H1 (cell line): ENCODE measurements around the gene HADHB. TPM values are rescaled to one million over a fixed set of nuclear protein-coding genes. Genes with fewer than 3 reads are reported as not detected.

Experiments used
- CTCF ChIA-PET: fragments of 300-600 bp; sonication (Branson Sonifier 250); formaldehyde crosslinking; loops from one replicate; lab custom pipeline; 2021; ENCODE audit not compliant: partially characterized antibody; lab: Charles Lee
- POLR2A ChIA-PET: fragments of 300-600 bp; sonication (Branson Sonifier 250); formaldehyde crosslinking; loops from one replicate; lab custom pipeline; 2021; ENCODE audit warnings: inconsistent platforms; ENCODE audit not compliant: partially characterized antibody; lab: Charles Lee
- DNase-seq, 2 experiments: peaks; one replicate each; pipeline versions ENCODE4 v3.0.0 to v3.0.0-alpha.2; 2010 to 2022; ENCODE audit warnings: low spot score in 2 of 2, low read depth in 1 of 2, mixed read lengths in 1 of 2
- FAIRE-seq: peaks from 2 replicates; lab custom pipeline; 2011; peaks lifted over from hg19 to GRCh38; lab: Jason Lieb, UNC
- H2AFZ ChIP-seq: 2 replicates; pipeline ENCODE4 v1.8.1; 2012; ENCODE audit warnings: low read length, inconsistent platforms
- H2AK5ac ChIP-seq: 2 replicates; pipeline ENCODE4 v1.6.1; 2013; ENCODE audit warnings: low read depth, low read length
- H2BK120ac ChIP-seq: replicated peaks from 2 replicates; pipeline ENCODE3; 2013; ENCODE audit warnings: low read depth, low read length, inconsistent platforms
- H2BK12ac ChIP-seq: 2 replicates; pipeline ENCODE4 v1.6.1; 2013; ENCODE audit warnings: low read depth, low read length
- H2BK15ac ChIP-seq: 2 replicates; pipeline ENCODE4 v1.6.1; 2013; ENCODE audit warnings: low read length
- H2BK20ac ChIP-seq: 2 replicates; pipeline ENCODE4 v1.6.1; 2013; ENCODE audit warnings: low read length
- H2BK5ac ChIP-seq: 2 replicates; pipeline ENCODE4 v1.6.1; 2013; ENCODE audit warnings: low read depth, low read length
- H3K14ac ChIP-seq: 2 replicates; pipeline ENCODE4 v1.6.1; 2013; ENCODE audit warnings: inconsistent platforms; ENCODE audit not compliant: insufficient read length
- H3K18ac ChIP-seq: 2 replicates; pipeline ENCODE4 v1.6.1; 2013; ENCODE audit warnings: low read length; ENCODE audit errors: extremely low read depth
- H3K23ac ChIP-seq: 2 replicates; pipeline ENCODE4 v1.6.1; 2013; ENCODE audit warnings: inconsistent platforms; ENCODE audit not compliant: insufficient read length
- H3K23me2 ChIP-seq: 2 replicates; pipeline ENCODE4 v1.6.1; 2013; ENCODE audit warnings: low read depth, low read length
- H3K27ac ChIP-seq: 2 replicates; pipeline ENCODE4 v1.6.1; 2011; ENCODE audit warnings: low read depth, low read length, inconsistent platforms
- H3K27me3 ChIP-seq, 4 experiments: replicated peaks in 1 of 4; 1 replicate in 1 of 4; 2 replicates in 3 of 4; pipeline versions ENCODE4 v1.6.1 to v1.8.1; 2011 to 2013; ENCODE audit warnings: low read length in 3 of 4, mild to moderate bottlenecking in 3 of 4, inconsistent platforms in 2 of 4, mixed read lengths in 2 of 4, moderate library complexity in 1 of 4; ENCODE audit not compliant: control insufficient read depth in 3 of 4, insufficient read depth in 3 of 4; ENCODE audit errors: extremely low read depth in 1 of 4
- H3K36me3 ChIP-seq, 4 experiments: 2 replicates each; pipeline versions ENCODE4 v1.6.1 to v1.8.1; 2011 to 2013; ENCODE audit warnings: mild to moderate bottlenecking in 4 of 4, low read length in 3 of 4, moderate library complexity in 2 of 4, control low read depth in 1 of 4, inconsistent platforms in 1 of 4; ENCODE audit not compliant: insufficient read depth in 4 of 4, control insufficient read depth in 2 of 4
- H3K4ac ChIP-seq: replicated peaks from 2 replicates; pipeline ENCODE3; 2013; ENCODE audit warnings: low read length, low read depth, mixed read lengths, inconsistent platforms; ENCODE audit not compliant: insufficient read length
- H3K4me1 ChIP-seq, 4 experiments: replicated peaks in 1 of 4; 1 replicate in 1 of 4; 2 replicates in 3 of 4; pipeline versions ENCODE4 v1.6.1 to v1.8.1; 2011 to 2013; ENCODE audit warnings: low read length in 3 of 4, inconsistent platforms in 2 of 4, mixed read lengths in 1 of 4; ENCODE audit not compliant: insufficient read depth in 4 of 4, control insufficient read depth in 3 of 4
- H3K4me2 ChIP-seq, 2 experiments: 2 replicates each; pipeline versions ENCODE4 v1.6.1 to v1.8.1; 2011 to 2013; ENCODE audit warnings: low read depth in 2 of 2, low read length in 2 of 2, control low read depth in 1 of 2, inconsistent platforms in 1 of 2, mild to moderate bottlenecking in 1 of 2; ENCODE audit not compliant: insufficient read depth in 1 of 2
- H3K4me3 ChIP-seq, 4 experiments: fragments of 200-600, 300-600 bp in 1 of 4; sonication (generic), shearing (Covaris generic), sonication (Bioruptor Twin) in 1 of 4; 2 replicates each; pipeline versions ENCODE4 v1.5.1 to v1.8.1; 2011 to 2016; ENCODE audit warnings: low read length in 4 of 4, low read depth in 3 of 4, control low read depth in 2 of 4, inconsistent platforms in 2 of 4, mild to moderate bottlenecking in 2 of 4, mixed read lengths in 1 of 4, moderate library complexity in 1 of 4; ENCODE audit not compliant: insufficient read depth in 2 of 4; ENCODE audit errors: extremely low read depth in 1 of 4
- H3K56ac ChIP-seq: replicated peaks from 2 replicates; pipeline ENCODE3; 2013; ENCODE audit warnings: low read depth, mild to moderate bottlenecking, mixed read lengths, low read length, inconsistent platforms; ENCODE audit not compliant: insufficient read length
- H3K79me1 ChIP-seq: 2 replicates; pipeline ENCODE4 v1.6.1; 2013; ENCODE audit warnings: low read depth, low read length, control low read depth
- H3K79me2 ChIP-seq, 2 experiments: 2 replicates each; pipeline versions ENCODE4 v1.6.1 to v1.8.1; 2012 to 2013; ENCODE audit warnings: low read length in 2 of 2, mild to moderate bottlenecking in 2 of 2, inconsistent platforms in 1 of 2; ENCODE audit not compliant: insufficient read depth in 2 of 2, control insufficient read depth in 1 of 2
- H3K9ac ChIP-seq, 4 experiments: replicated peaks in 1 of 4; 1 replicate in 1 of 4; 2 replicates in 3 of 4; pipeline versions ENCODE4 v1.6.1 to v1.8.1; 2011 to 2013; ENCODE audit warnings: low read depth in 3 of 4, low read length in 3 of 4, control low read depth in 2 of 4, mild to moderate bottlenecking in 2 of 4, moderate library complexity in 2 of 4, inconsistent platforms in 1 of 4; ENCODE audit errors: extremely low read depth in 1 of 4
- H3K9me3 ChIP-seq, 2 experiments: 2 replicates each; pipeline versions ENCODE4 v1.6.1 to v1.8.1; 2012 to 2013; ENCODE audit warnings: mild to moderate bottlenecking in 2 of 2, moderate library complexity in 2 of 2, control low read depth in 1 of 2, inconsistent platforms in 1 of 2, low read depth in 1 of 2, low read length in 1 of 2, mixed read lengths in 1 of 2; ENCODE audit not compliant: insufficient read depth in 2 of 2
- H4K20me1 ChIP-seq, 2 experiments: replicated peaks in 1 of 2; 2 replicates each; pipeline versions ENCODE3 to v1.8.1; 2011 to 2013; ENCODE audit warnings: inconsistent platforms in 2 of 2, low read length in 2 of 2, mild to moderate bottlenecking in 1 of 2; ENCODE audit not compliant: insufficient read depth in 2 of 2, control insufficient read depth in 1 of 2
- H4K5ac ChIP-seq: 2 replicates; pipeline ENCODE4 v1.6.1; 2013; ENCODE audit warnings: low read length, low read depth, mixed read lengths, inconsistent platforms; ENCODE audit not compliant: insufficient read length
- H4K8ac ChIP-seq: 2 replicates; pipeline ENCODE4 v1.8.0; 2013; ENCODE audit warnings: mild to moderate bottlenecking, moderate library complexity, low read length, inconsistent platforms; ENCODE audit not compliant: insufficient read depth; ENCODE audit errors: extremely low read depth
- H4K91ac ChIP-seq: replicated peaks from 2 replicates; pipeline ENCODE3; 2013; ENCODE audit warnings: low read length, mixed read lengths, inconsistent platforms; ENCODE audit not compliant: insufficient read length
- NANOG ChIP-seq: IDR thresholded peaks from 2 replicates; pipeline ENCODE4 v1.6.1; 2011; ENCODE audit warnings: low read length, low read depth, mild to moderate bottlenecking, inconsistent platforms; ENCODE audit not compliant: insufficient read depth, poor library complexity, severe bottlenecking
- NRF1 ChIP-seq: IDR thresholded peaks from 2 replicates; pipeline ENCODE4 v1.6.1; 2011; ENCODE audit warnings: mild to moderate bottlenecking, low read depth, low read length, improper control_type of control experiment
- PHF8 ChIP-seq: fragments of 200-600 bp; sonication (generic); conservative IDR thresholded peaks from 2 replicates; pipeline ENCODE4 v1.7.1; 2012; ENCODE audit warnings: low read depth, mild to moderate bottlenecking, inconsistent platforms, low read length, moderate library complexity
- POLR2AphosphoS5 ChIP-seq: IDR thresholded peaks from 2 replicates; pipeline ENCODE4 v1.6.1; 2011; ENCODE audit warnings: low read depth, low read length
- RAD21 ChIP-seq, 2 experiments: IDR thresholded peaks in 1 of 2; conservative IDR thresholded peaks in 1 of 2; 2 replicates each; pipeline ENCODE4 v1.6.1; 2011; ENCODE audit warnings: low read depth in 2 of 2, low read length in 2 of 2, improper control_type of control experiment in 1 of 2, inconsistent platforms in 1 of 2, mild to moderate bottlenecking in 1 of 2, moderate library complexity in 1 of 2
- SIX5 ChIP-seq: IDR thresholded peaks from 2 replicates; pipeline ENCODE4 v1.6.1; 2011; ENCODE audit warnings: mild to moderate bottlenecking, low read depth, low read length
- SP4 ChIP-seq: IDR thresholded peaks from 2 replicates; pipeline ENCODE4 v1.6.1; 2012; ENCODE audit warnings: low read length, inconsistent platforms
- TCF12 ChIP-seq: IDR thresholded peaks from 2 replicates; pipeline ENCODE4 v1.6.1; 2011; ENCODE audit warnings: low read depth, mild to moderate bottlenecking, low read length
- WGBS, 2 experiments: shearing (Covaris generic) in 1 of 2; methylation state at CpG; one replicate each; pipeline versions ENCODE4 v1.1.6 to v1.1.7; 2013 to 2015; ENCODE audit warnings: low lambda C conversion rate in 2 of 2, mixed read lengths in 2 of 2, inconsistent platforms in 1 of 2, low coverage in 1 of 2, missing lambda C conversion rate in 1 of 2; ENCODE audit not compliant: insufficient replicate concordance in 2 of 2, insufficient coverage in 1 of 2, insufficient read length in 1 of 2; ENCODE audit errors: extremely low coverage in 1 of 2, missing lambda C conversion rate in 1 of 2; 5-methylcytosine and 5-hydroxymethylcytosine counted together
- polyA plus RNA-seq, 7 experiments: library from polyadenylated mRNA; depleted of rRNA in 3 of 7; stranded (reverse) in 5 of 7; unstranded in 2 of 7; fragments of >200 nt in 5 of 7; fragments of 200-250 nt in 2 of 7; gene quantifications; 1 replicate in 5 of 7; 2 replicates in 1 of 7; 4 replicates in 1 of 7; pipeline versions ENCODE4 v1.2.1 to v1.2.3, GENCODE V29; 2011 to 2013; ENCODE audit warnings: missing spikeins in 2 of 7, mixed read lengths in 2 of 7
- total RNA-seq: library from RNA; stranded (reverse); fragmentation: NEBNext Ultra II Directional; extraction: Animal tissue kit (Norgen Biotek cat#: 25700); gene quantifications from 2 replicates; pipeline ENCODE4 v1.2.1, GENCODE V29; 2021
- TF ChIP-seq, protein P1 (sequence below): IDR thresholded peaks from 2 replicates; pipeline ENCODE4 v1.6.1; 2012; ENCODE audit warnings: inconsistent platforms

The HADHB gene
- total and polyA plus RNA-seq, 2 of the 8 experiments (the other 6 are each of a cell fraction or from before 2014, with no cell fraction given), result 47.7 to 52.3 TPM

DNA sequence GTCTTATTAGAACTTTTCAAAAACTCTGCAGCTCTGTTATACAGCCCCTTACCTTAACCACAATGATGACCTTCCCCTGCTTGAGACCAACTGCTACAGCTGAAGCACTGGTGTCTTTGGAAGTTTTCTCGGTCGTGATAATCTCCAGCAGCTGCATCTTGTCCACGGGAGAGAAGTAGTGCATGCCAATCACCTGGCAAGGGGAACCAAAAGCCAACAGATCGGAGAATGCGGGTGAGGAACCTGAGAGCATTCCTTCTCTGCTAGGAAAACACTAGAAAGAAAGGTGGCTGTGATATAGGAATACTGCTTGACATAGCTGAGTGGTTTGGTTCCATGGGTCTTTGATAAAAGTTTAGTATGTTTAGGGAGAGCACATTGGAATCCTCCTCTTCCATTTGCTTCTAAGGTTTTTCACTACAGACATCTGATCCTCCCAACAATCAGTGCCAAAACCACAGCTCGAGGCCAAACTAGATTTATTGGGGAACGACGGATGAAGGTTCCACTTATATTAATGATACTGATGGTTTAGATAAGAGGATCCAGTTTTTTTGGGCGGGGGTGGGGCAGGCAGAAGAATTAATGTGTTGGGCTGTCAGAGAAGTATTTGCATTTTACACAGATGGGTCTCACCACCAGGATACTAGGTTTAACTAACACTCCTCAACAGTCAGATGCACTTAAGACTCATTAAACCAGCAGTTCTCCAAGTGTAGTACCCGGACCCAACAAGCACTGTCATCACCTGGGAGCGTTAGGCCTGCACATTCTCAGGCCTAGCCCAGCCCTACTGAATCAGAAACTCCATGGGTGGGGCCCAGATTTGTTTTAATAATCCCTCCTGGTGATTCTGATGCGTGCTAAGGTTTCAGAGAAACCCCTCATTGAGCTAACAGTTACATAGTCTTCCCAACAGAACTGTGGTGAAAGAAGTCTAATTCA, 49.4 kb upstream of the HADHB start:
- Histone ChIP-seq H2BK5ac (no peak overlapping the region), H3K79me2 (no peaks in the 10 kb centered on the region), H2BK20ac (no peak overlapping the region), H3K4ac (no peak overlapping the region), H3K27ac (no peak overlapping the region; the same call in 1 of the 2 replicates), H2BK120ac (no peak overlapping the region), H3K9ac (no peak overlapping the region), H3K18ac (no peak overlapping the region), H3K9me3 (no peaks in the 10 kb centered on the region), H2BK12ac (no peak overlapping the region), H2AFZ (no peak overlapping the region), H3K27me3 (no peaks in the 10 kb centered on the region), H4K91ac (no peak overlapping the region), H4K20me1 (peaks cover 2 to 4% of the 10 kb centered on the region in 2 experiments), H2AK5ac (no peak overlapping the region), H2BK15ac (no peak overlapping the region), H3K23me2 (no peaks in the 10 kb centered on the region), H3K4me3 (no peak overlapping the region), H3K14ac (no peak overlapping the region), H3K4me2 (no peak overlapping the region), H3K4me1 (no peaks in the 10 kb centered on the region), H3K56ac (no peak overlapping the region), H3K36me3 (peaks cover 9 to 82% (median 55%) of the 10 kb centered on the region in 4 experiments; a peak in 6 of 8 replicates), H3K79me1 (no peaks in the 10 kb centered on the region), H4K8ac (no peak overlapping the region), H3K23ac (no peak overlapping the region), H4K5ac (no peak overlapping the region)
- FAIRE-seq (no peak), DNase-seq (peak in 1 of 2 experiments; percentile 16)
- ChIA-PET CTCF (interaction anchor here (0.5 to 1.5 kb wide), 3 partner anchors 57 to 1231 kb away, joined by 3 to 5 read pairs (median 3); no protein-coding TSS in a partner anchor), POLR2A (interaction anchor here (0.6 to 1.2 kb wide), 3 partner anchors 10 to 11 kb away, joined by 3 read pairs; no protein-coding TSS in a partner anchor)
- WGBS, 2 experiments, result 95% methylated on average over 12 of the region's 12 CpGs; no CpG with 5 or more reads in 1 of the 2 experiments
- TF ChIP-seq RAD21 (IDR thresholded peaks at IDR 0.05 in 1 of 2, conservative IDR thresholded peaks at IDR 0.05 in 1 of 2; ENCODE audit: low read depth in 2 of 2, low read length in 2 of 2), result no peak
- TF ChIP-seq, protein P1, sequence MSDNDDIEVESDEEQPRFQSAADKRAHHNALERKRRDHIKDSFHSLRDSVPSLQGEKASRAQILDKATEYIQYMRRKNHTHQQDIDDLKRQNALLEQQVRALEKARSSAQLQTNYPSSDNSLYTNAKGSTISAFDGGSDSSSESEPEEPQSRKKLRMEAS, result no peak
- no peak for TF ChIP-seq POLR2AphosphoS5
- TF ChIP-seq TCF12, result no peak
- no peak for TF ChIP-seq SP4
- TF ChIP-seq NANOG, result no peak
- TF ChIP-seq PHF8, result no peak
- no peak for TF ChIP-seq NRF1
- TF ChIP-seq SIX5, result no peak
